HL-60/S4 treated with retinoic acid at 250 ng/mL for 4 days and 3 days (cell line): Measurements from ENCODE around the gene AP5Z1.

Experiments used
- in situ Hi-C: fragments of 300-500 bp; cut with MboI; formaldehyde crosslinking; loops from 2 replicates; pipeline ENCODE4 v1.7.0; 2022; ENCODE audit warnings: low sequenced_read_pairs

Gene AP5Z1, protein sequence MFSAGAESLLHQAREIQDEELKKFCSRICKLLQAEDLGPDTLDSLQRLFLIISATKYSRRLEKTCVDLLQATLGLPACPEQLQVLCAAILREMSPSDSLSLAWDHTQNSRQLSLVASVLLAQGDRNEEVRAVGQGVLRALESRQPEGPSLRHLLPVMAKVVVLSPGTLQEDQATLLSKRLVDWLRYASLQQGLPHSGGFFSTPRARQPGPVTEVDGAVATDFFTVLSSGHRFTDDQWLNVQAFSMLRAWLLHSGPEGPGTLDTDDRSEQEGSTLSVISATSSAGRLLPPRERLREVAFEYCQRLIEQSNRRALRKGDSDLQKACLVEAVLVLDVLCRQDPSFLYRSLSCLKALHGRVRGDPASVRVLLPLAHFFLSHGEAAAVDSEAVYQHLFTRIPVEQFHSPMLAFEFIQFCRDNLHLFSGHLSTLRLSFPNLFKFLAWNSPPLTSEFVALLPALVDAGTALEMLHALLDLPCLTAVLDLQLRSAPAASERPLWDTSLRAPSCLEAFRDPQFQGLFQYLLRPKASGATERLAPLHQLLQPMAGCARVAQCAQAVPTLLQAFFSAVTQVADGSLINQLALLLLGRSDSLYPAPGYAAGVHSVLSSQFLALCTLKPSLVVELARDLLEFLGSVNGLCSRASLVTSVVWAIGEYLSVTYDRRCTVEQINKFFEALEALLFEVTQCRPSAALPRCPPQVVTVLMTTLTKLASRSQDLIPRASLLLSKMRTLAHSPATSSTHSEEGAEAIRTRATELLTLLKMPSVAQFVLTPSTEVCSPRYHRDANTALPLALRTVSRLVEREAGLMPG

DNA sequence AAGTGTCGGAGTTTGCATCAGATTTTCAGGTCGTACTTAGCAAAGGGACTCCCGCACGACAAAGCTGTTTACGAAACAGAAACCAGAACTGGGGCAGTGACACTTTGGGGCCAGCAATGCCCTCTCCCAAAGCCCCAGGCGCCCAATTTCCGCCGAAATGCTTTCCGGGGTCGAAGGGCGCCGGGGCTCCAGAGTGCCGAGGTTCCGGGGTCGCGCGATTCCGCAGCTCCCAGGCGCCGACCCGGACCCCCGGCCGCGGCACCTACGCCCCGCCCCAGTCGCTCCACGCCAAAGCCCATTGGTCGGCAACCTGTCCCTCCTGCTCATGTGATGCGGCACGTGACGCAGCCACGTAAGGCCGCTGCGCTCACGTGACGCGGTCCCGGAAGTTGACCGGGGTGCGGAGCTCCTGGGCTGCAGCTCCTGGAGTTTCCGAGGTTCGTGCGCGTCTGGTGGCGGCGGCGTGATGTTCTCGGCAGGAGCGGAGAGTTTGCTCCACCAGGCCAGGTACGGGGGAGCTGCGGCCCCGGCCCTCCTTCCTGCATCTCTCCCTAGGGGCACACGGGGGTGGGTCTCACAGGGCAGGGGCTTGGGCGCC, at the start of gene AP5Z1:
AP5Z1 (plus strand) TSS at position 374 of the 598 bp plus-strand sequence; CDS start at position 467, 93 bp downstream.
- in situ Hi-C loops, result no loop called here

DNA sequence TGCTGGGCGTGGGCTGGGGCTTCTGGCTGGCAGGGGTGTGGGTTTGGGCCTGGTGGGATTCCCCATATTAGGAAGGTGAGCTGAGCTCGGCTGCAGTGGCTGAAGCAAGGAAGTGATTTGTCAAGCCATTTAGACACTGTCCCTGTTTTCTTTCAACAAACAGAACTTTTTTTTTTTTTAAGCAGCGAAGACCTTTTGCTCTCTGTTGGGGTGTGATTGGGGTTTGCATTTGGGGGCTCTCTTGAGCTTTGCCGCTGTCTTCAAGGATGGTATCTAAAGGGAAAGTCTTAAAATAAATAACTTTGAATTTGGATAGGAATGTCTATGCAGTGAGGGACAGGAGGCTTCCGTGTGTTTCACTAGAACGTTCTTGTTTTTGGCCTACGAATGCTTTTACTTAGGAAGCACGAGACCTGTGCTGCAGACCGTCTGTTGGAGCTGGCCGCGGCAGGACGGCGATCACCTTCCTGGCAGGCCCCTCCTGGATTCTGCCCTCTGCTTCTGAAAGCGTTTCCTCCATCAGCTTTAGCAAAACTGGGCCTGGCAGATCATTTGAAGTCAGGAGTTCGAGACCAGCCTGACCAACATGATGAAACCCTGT, 49.5 kb upstream of the AP5Z1 start:
- in situ Hi-C loops, result no loop called here

DNA sequence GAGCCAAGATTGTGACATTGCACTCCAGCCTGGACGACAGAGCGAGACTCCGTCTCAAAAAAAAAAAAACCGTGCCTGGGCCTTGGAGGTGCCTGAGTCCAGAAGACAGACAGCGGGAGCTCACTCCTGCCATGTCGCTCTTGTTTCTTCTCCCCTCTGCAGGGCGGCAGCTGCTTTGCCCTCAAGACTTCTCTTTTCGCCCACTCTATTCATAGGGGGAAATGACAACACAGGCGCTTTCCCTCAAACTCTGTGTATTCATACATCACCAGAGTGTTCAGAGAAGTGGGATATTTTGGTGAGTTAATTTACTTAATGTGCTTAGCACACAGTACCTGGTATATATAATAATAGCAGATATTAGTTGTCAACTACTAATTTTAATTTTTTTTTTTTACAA, 48.9 kb upstream of the AP5Z1 start:
- in situ Hi-C loops, result no loop called here

DNA sequence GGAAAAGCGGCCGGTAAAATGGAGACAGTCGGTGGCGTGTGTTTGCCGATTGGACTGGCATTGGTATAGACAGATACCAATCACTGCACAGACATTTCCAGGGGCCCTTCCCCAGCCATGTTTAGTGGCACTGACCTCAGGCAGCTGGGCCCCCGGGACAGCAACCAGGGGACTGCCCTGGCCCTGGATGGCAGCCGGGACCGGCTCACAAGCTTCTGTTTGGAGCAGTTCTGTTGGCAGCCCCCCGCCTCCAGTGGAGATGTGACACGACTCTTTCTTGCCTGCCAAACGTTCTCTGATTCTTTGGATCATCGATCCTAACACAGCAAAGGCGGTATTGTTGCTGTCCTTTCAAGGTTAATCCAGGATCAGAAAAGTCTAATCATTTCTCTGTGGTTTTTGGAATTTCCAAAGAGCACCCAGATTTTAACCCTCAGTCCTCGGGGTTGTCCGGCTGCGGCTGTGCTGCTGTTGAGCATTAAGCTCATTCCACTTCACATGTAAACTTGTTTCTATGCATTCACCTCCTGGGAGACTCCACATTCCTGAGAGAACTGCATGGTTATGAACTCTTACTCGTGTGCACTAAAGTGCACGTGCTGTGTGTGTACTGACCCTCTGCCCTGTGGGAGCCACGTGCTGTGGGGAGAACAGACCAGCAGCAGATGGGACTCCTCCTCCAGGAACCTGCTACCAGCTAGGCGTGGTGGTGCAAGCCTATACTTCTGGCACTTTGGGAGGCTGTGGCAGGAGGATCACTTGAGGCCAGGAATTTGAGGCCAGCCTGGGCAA, 47.3 kb upstream of the AP5Z1 start:
- in situ Hi-C loops, result no loop called here

DNA sequence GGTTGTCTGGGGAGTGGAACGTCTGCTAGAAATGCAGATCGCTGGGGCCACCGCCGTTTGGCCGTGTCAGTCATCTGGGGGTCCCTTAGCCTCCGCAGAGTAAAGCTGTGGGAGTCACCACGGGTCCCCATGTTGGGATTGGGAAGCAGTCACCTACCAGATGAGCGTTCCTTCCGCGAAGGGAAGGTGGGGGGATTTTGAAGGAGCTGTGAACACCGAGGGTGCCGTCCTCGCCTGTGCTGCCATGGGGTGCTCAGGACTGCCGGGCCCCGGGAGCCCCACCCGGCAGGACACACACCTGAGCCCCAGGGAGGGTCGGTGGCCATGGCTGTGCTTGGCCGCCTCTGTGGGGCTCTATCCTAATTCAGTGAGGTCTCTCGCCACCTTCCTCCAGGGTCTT, 46.2 kb upstream of the AP5Z1 start:
- in situ Hi-C loops, result no loop called here

DNA sequence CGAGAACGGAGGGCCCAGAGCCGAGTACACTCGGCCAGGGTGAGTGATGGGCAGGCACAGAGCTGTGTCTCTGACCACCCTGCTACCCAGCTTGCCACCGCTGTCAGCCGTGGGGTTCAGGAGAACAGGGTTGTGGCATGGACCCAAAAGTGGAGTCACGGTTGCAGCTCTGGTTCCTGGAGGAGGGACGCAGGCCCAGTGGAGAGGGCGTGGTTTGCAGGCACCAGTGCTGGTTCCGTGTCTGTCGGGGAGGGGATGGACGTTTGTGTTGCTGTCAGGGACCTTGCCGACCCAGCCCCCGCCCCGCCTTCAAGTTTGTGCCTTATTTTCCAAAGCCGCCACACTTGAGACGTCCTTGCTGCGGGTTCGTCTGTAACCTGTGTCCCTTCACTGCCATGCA, 45.1 kb upstream of the AP5Z1 start:
- in situ Hi-C loops, result no loop called here

DNA sequence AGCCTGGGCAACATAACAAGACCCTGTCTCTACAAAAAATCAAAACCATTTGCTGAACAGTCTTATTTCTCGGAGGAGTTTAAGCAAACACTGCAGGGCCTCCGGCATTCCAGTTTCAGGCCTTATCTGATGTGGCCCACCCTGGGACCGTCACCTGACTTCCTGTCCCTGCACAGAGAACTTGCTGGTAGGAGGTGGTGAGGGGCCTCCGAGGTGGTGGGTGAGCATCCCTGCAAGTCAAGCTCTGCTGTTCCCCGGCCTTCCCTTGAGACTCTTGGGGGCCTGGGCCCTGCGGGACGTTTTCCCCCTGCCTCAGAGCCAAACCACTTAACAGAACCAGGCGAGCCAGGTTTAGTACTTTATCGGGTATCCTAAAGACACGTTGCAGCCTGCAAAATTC, 44.5 kb upstream of the AP5Z1 start:
- in situ Hi-C loops, result no loop called here

DNA sequence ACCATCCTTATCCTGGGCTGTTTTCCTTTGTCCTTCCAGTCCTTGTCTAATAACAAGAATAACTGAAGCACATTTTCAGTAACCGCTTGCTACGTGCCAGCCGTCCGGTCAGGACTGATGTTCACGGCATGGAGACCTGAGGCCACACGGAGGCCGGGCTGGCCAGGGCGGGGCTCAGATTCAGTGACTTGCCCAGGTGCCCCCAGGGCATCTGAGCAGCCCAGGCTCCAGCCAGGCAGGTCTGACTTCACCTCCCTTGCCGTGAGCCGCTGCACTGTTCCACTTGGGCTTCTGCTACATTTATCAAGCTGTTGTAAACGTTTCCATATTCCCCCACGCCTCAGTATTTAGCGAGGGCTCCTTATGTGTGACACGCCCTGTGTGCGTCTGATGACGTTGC, 43.6 kb upstream of the AP5Z1 start:
- in situ Hi-C loops, result no loop called here

DNA sequence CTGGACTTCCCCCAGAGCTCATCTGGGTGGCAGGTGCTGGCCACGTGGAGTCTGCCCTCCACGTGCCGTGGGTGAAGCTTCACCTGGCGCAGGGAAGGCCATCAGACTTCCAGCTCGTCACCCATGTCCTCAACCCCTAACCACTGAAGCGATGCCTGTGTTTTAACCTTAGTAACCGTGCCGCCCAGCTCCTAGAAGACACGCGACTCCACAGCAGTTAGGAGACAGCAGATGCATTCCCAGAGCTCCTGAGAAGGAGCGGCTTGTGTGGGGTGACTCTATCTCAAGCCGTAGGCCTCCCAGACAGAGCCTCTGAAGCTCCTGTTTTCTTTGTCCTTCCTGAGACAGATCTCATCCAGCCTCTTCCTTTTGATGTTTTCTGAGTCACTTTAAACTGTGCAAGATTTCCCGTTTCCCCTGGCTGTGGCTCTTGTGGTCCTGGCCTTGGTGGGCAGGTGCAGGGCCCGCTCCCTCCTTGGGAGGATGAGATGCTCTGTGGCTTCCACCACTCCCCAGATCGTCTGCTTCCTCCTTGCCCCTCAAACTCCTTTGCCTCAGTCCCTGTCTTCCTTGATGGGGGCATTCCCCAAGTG, 41.4 kb upstream of the AP5Z1 start:
- in situ Hi-C loops, result no loop called here

DNA sequence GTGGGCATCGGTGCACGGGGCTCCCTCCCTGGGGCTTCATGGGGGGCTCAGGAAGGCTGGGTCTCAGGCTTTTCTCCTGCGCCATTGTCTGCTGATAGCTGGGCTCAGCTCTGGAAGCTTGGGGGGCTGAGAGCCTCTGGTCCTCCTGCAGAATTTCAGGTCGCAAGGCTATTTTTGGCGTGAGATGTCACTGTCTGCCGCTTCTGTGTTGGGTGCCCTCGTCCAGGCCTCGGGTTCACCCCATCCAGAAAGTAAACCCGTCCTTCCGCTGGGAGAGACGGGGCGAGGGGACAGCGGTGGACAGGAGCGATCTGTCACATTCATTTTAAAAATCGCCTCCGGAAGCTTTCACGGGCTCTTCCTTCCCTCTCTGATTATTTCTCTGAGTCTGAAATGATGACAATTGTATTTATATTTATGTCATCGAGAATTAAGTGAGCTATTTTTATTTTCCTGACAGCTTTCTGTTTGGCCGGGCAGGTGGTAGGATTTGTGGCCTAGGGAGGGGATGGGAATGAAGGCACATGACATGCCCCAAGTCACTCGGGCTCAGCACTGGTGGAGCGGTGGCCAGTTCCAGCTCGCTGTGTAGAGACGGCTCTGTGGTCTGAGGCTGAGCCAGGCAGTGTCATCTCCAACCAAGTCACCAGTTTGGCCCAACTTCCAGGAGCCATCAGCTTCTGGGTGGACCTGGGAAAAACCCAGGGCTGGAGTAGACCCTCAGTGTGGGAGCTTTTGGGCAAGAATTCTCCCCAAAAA, 40.7 kb upstream of the AP5Z1 start:
- in situ Hi-C loops, result no loop called here

DNA sequence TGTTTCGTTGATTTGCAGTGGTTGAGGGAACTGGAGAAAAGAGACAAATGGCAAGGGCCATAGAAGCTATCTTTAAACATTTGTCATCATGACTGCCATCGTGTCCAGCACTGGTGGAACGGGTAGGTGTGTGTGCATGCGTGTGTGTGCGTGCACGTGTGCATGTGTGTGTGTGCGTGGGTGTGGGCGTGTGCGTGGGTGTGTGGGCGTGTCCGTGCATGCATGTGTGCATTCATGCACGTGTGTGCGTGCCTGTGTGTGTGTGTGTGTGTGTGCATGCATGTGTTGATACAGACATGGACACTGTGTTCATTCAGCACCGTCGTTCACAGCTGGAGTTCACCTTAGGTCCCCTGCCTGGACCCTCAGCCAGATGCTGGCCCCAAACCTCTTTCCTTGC, 38.1 kb upstream of the AP5Z1 start:
- in situ Hi-C loops, result no loop called here

DNA sequence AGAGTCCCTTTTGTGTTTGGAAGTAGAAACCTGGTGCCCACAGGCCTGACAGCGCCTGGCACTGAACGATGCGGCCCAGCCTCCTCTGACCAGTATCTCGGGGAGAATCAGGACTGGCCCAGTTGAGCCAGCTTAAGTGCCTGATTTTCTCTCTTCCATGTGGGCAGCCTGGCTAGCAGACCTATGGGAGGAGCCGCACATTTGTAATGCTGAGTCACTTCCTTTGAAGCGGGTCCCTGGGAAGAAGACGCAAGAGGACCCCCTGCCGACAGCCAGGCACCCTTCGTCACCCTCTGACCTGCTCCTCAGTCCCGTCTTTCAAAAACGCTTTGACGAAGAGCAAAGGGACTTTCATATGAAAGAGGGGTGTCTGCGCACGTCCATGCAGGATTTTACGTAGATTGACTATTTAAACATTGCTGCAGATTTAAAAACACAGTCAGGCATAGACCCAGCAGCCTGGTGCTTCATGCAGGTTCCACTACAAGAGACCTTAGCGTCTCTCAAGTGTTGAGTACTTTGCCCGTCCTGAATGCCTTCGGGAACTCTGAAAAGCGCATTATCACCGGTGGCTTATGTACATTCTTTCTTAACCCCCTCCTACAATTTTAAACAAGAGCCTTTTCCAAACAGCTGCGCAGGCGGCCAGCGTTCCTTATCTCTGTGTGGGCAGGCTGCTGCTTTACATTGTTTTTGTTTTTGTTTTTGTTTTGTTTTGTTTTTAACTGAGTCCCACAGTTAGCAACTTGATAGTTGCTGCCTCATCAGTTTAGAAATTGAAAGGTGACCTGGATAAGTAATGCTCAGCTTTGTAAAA, 36.5 kb upstream of the AP5Z1 start:
- in situ Hi-C loops, result no loop called here

DNA sequence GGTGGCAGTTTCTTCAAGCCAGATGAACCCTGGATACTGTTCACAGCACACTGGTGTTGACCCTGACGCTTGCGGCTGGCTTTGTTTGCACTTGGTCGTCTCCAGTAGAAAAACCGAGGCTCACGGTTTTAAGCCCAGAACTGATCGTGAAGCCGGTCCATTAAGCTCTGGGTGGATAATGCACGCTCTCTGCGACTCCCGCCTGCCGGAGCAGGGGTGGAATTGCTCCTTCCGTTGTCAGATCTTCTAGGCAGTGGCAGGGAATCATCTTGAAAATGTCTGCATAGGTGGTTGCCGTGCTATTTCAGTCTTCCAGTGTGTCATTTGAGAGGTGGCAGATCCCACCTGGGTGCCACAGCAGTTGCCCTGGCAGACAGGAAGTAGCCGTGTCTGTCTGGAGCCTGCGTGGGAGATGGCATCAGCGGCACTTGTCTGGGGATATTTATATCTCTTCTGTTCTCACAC, 35.9 kb upstream of the AP5Z1 start:
- in situ Hi-C loops, result no loop called here

DNA sequence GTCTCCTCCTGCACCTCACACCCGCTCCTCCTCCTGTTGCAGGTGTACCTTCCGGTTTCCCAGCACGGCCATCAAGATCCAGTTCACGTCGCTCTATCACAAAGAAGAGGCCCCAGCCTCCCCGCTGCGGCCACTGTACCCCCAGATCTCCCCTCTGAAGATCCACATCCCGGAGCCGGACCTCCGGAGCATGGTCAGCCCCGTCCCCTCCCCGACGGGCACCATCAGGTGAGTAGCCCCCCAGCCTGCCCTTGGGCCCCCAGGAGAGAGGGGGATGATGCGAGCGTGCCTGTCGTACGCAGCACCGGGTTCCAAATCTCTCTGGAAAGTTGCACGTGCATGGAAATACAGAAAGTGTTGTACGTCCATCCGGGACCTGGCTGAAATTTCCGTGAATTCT, 34.6 kb upstream of the AP5Z1 start:
- in situ Hi-C loops, result no loop called here

DNA sequence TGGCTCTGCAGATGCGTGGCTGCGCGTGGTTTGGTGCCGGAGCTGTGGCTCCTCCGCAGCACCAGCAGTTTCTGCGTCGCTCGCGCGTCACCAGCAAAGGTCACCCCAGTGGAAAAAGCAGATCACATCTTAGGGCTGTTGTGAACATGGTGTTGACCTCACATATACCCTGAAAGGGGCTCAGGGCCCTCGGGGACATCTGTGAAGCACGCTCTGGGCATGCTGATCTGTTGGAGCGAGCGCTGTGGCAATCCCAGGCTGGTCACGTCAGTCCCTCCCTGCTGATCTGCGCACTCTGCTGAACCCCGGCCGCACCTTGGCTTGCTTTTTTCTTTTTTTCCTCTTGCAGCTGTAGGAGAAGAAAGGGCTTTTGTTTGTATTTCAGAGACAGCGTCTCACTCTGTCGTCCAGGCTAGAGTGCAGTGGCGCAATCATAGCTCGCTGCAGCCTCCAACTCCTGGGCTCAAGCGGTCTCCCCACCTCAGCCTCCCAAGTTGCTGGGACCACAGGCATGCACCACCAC, 33.3 kb upstream of the AP5Z1 start:
- in situ Hi-C loops, result no loop called here

DNA sequence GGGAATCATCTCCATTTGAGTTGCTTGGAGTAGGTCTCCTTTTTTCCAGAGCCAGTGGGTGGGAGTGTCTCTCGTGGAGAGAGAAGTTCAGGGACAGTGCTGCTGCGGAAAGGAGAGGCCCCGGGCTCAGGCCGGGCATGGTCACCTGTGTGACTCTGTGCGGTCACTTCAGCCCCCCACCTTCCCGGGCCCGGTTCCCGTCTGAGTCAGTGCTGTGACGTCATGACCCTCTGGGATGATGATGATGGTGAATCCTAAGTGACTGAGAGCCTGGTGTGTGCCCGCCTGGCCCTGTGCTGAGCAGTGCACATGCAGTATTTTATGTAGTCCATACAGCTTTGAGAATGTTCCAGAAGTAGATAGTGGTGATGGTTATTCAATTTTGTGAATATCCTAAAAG, 32.6 kb upstream of the AP5Z1 start:
- in situ Hi-C loops, result no loop called here

DNA sequence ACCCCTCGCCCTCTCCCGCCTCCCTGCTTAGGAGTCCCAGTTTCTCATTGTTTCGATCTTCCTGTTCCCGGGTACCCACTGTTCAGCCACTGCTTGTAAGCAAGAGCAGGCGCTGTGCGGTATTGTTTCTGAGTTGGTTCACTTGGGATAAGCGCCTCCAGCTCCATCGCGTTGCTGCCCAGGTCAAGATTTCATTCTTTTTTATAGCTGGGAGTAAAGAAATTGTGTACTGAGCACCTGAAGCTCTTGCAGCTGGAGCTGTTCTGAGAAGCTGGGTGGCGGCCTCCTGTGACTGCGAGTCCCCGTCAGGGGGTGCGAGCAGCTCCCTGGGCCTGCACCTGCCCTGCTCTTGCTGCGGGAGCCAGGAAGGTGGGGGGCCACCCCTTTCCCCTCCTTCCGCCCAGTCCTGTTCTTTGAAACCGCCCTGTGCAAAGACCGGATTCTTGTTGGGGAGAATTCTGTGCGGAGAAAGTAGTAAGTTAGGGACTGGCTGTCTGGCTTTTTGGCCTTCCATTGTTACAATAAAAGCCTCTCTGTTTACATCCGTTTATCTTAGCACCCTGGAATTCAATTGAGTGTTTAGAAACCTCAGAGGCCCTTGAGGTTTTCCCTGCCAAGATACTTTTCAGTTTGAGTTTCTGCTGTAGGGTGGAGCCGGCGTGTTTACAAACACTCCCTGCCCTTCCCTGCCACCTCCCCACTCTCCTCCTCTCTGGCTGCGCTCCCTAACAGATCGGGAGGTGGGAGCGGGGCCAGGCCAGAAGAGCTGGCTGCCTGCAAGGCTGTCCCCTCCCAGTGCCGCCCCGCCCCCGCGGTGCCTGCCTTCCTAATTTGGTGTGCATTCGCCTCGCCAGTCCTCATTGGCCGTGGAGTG, 30.8 kb upstream of the AP5Z1 start:
- in situ Hi-C loops, result no loop called here
